BJ (cell line): ENCODE measurements around the gene ZNF562. TPM values are rescaled to one million over a fixed set of nuclear protein-coding genes. Genes with fewer than 3 reads are reported as not detected.

Experiments
- CTCF ChIA-PET: fragments of 350-600 bp; formaldehyde crosslinking; extraction: SDS; loops from one replicate; lab custom pipeline; 2021; ENCODE audit warnings: antibody characterized with exemption, inconsistent platforms; lab: Yijun Ruan, JAX
- POLR2A ChIA-PET: fragments of 300-600 bp; sonication (Branson Sonifier 250); formaldehyde crosslinking; extraction: SDS; loops from one replicate; lab custom pipeline; 2021; ENCODE audit warnings: antibody characterized with exemption; lab: Charles Lee
- DNase-seq: peaks from one replicate; pipeline ENCODE4 v3.0.0-alpha.2; 2011; ENCODE audit warnings: low read depth
- H3K27me3 ChIP-seq: 2 replicates; pipeline ENCODE4 v1.6.0; 2011; ENCODE audit warnings: low read length; ENCODE audit not compliant: control insufficient read depth, insufficient read depth
- H3K36me3 ChIP-seq: 2 replicates; pipeline ENCODE4 v1.5.1; 2011; ENCODE audit warnings: low read length; ENCODE audit not compliant: control insufficient read depth, insufficient read depth
- H3K4me3 ChIP-seq: 2 replicates; pipeline ENCODE4 v1.5.1; 2011; ENCODE audit warnings: low read depth, mild to moderate bottlenecking, control low read depth, low read length
- CTCF ChIP-seq: IDR thresholded peaks from 2 replicates; pipeline ENCODE4 v1.5.1; 2011; ENCODE audit warnings: low read depth, mild to moderate bottlenecking, control low read depth, inconsistent platforms, low read length, moderate library complexity; ENCODE audit not compliant: insufficient read depth
- polyA plus RNA-seq: library from polyadenylated mRNA; depleted of rRNA; stranded (reverse); fragments of >200 nt; gene quantifications from 2 replicates; pipeline ENCODE4 v1.2.3, GENCODE V29; 2011

Gene ZNF562
- polyA plus RNA-seq, 1 experiment, result 6.3 TPM

- CTCF ChIA-PET, result no interaction called here
- TF ChIP-seq CTCF, result no peak
- H3K4me3 ChIP-seq, result peak within 1 kb of the TSS; percentile 81
- POLR2A ChIA-PET, result no interaction called here
- peaks cover 11% of the 10 kb centered on the region for H3K36me3 ChIP-seq
- DNase-seq, result peak; percentile 32
- H3K27me3 ChIP-seq, result no peaks in the 10 kb centered on the region
These were observed 53.5 kb downstream of the ZNF562 start, which contains the start of gene ZNF561 for GRCh38 chr19:9621156-9622037. Gene ZNF561, minus strand, starts transcription at chr19:9621232. Its CDS starts 1,776 bp downstream, at chr19:9619456.

- DNase-seq, result no peak
- Histone ChIP-seq H3K4me3 (peak overlapping the region; percentile 81), H3K27me3 (no peaks in the 10 kb centered on the region), H3K36me3 (peaks cover 13% of the 10 kb centered on the region)
- ChIA-PET CTCF (no interaction called here), POLR2A (no interaction called here)
- no peak for TF ChIP-seq CTCF
These were observed 54.1 kb downstream of the ZNF562 start for GRCh38 chr19:9620842-9621155.

GRCh38 chr19:9615844-9616243 lies 59.1 kb downstream of the ZNF562 start:
- ChIA-PET POLR2A (no interaction called here), CTCF (no interaction called here)
- Histone ChIP-seq H3K27me3 (no peaks in the 10 kb centered on the region), H3K36me3 (peaks cover 30% of the 10 kb centered on the region), H3K4me3 (no peak overlapping the region)
- no peak for TF ChIP-seq CTCF
- no peak for DNase-seq

GRCh38 chr19:9610484-9611113 lies 64.3 kb downstream of the ZNF562 start:
- Histone ChIP-seq H3K36me3 (peaks cover 18% of the 10 kb centered on the region), H3K4me3 (no peak overlapping the region), H3K27me3 (no peaks in the 10 kb centered on the region)
- POLR2A ChIA-PET, result no interaction called here
- CTCF ChIA-PET, result no interaction called here
- no peak for DNase-seq
- no peak for TF ChIP-seq CTCF

- Histone ChIP-seq H3K36me3 (peaks cover 14% of the 10 kb centered on the region), H3K27me3 (no peaks in the 10 kb centered on the region), H3K4me3 (no peak overlapping the region)
- ChIA-PET CTCF (interaction anchor here (0.9 kb wide), 1 partner anchor 24 kb away, joined by 3 read pairs; the partner anchor contains the start of gene ZNF121), POLR2A (no interaction called here)
- TF ChIP-seq CTCF, result no peak
- DNase-seq, result no peak
These were observed 66.0 kb downstream of the ZNF562 start for GRCh38 chr19:9608912-9609311.
